ENCODE results near the gene LHPP.

Gene LHPP

DNA sequence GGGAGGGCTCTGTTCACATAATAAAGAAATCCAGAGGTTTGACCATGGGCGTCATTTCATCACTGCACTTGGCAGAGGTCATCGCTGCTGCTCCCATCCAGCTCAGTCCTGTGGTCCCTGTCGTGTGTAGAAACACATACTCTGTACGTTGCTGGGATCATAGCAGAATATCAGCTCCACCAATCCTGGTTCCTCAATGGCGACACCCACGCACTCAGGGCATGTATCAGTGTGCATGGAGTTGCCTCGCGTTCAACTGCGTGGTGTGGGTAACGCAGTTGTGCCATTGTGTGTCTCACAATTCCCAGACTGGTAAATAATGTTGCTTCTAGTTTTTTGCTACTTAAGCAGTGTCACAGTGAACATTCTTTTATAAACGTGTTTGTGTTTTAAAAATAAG lies 111.1 kb downstream of the LHPP start:
- Histone ChIP-seq H3K36me3 (ENCODE audit: control insufficient read depth in 2 of 2, insufficient read depth in 1 of 2, low read length in 2 of 2) (no peaks in the 10 kb centered on the region), H3K4me1 (ENCODE audit: control insufficient read depth, insufficient read depth, low read length) (no peaks in the 10 kb centered on the region)
- CTCF ChIA-PET: interaction anchor here (0.6 kb wide), 1 partner anchor 183 kb away, joined by 4 read pairs; no protein-coding TSS in a partner anchor

GRCh38 chr10:124573726-124574455 lies 112.3 kb downstream of the LHPP start:
- CTCF ChIA-PET: interaction anchor here (0.6 kb wide), 1 partner anchor 544 kb away, joined by 3 read pairs; no protein-coding TSS in a partner anchor
- Histone ChIP-seq H3K9me3 (ENCODE audit: control insufficient read depth, insufficient read depth, low read depth, low read length) (no peaks in the 10 kb centered on the region), H3K4me1 (ENCODE audit: control insufficient read depth, insufficient read depth, low read length) (no peaks in the 10 kb centered on the region), H3K4me3 (ENCODE audit: low read depth, low read length) (no peak overlapping the region), H3K27ac (ENCODE audit: extremely low read depth, low read depth, low read length) (no peak overlapping the region), H3K36me3 (ENCODE audit: control insufficient read depth in 2 of 2, insufficient read depth in 1 of 2, low read length in 2 of 2) (no peaks in the 10 kb centered on the region)
- POLR2A ChIA-PET: no interaction called here
- TF ChIP-seq, protein P1, sequence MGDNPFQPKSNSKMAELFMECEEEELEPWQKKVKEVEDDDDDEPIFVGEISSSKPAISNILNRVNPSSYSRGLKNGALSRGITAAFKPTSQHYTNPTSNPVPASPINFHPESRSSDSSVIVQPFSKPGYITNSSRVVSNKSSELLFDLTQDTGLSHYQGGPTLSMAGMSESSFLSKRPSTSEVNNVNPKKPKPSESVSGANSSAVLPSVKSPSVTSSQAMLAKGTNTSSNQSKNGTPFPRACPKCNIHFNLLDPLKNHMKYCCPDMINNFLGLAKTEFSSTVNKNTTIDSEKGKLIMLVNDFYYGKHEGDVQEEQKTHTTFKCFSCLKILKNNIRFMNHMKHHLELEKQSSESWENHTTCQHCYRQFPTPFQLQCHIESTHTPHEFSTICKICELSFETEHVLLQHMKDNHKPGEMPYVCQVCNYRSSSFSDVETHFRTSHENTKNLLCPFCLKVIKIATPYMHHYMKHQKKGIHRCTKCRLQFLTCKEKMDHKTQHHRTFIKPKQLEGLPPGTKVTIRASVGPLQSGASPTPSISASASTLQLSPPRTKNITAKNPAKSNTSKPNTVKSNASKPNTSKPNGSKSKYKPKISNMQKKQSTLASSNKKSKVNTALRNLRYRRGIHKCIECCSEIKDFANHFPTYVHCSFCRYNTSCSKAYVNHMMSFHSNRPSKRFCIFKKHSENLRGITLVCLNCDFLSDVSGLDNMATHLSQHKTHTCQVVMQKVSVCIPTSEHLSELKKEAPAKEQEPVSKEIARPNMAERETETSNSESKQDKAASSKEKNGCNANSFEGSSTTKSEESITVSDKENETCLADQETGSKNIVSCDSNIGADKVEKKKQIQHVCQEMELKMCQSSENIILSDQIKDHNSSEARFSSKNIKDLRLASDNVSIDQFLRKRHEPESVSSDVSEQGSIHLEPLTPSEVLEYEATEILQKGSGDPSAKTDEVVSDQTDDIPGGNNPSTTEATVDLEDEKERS (tag by site-specific recombination; IDR thresholded peaks at IDR 0.05): no peak
- TF ChIP-seq ZNF600 (tag by site-specific recombination; IDR thresholded peaks at IDR 0.05) (no peak), ZNF292 (tag by site-specific recombination; IDR thresholded peaks at IDR 0.05; ENCODE audit: borderline replicate concordance, low read depth) (no peak), ZNF660 (tag by site-specific recombination; IDR thresholded peaks at IDR 0.05) (no peak)
- TF ChIP-seq, protein P2, sequence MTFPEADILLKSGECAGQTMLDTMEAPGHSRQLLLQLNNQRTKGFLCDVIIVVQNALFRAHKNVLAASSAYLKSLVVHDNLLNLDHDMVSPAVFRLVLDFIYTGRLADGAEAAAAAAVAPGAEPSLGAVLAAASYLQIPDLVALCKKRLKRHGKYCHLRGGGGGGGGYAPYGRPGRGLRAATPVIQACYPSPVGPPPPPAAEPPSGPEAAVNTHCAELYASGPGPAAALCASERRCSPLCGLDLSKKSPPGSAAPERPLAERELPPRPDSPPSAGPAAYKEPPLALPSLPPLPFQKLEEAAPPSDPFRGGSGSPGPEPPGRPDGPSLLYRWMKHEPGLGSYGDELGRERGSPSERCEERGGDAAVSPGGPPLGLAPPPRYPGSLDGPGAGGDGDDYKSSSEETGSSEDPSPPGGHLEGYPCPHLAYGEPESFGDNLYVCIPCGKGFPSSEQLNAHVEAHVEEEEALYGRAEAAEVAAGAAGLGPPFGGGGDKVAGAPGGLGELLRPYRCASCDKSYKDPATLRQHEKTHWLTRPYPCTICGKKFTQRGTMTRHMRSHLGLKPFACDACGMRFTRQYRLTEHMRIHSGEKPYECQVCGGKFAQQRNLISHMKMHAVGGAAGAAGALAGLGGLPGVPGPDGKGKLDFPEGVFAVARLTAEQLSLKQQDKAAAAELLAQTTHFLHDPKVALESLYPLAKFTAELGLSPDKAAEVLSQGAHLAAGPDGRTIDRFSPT (tag by site-specific recombination; IDR thresholded peaks at IDR 0.05): no peak

More for the DNA sequence above, 111.1 kb downstream of the LHPP start:
- Histone ChIP-seq H3K27ac (ENCODE audit: extremely low read depth, low read depth, low read length) (no peak overlapping the region), H3K4me3 (ENCODE audit: low read depth, low read length) (no peak overlapping the region), H3K9me3 (ENCODE audit: control insufficient read depth, insufficient read depth, low read depth, low read length) (no peaks in the 10 kb centered on the region)
- POLR2A ChIA-PET: no interaction called here
- TF ChIP-seq ZNF621 (tag by site-specific recombination; IDR thresholded peaks at IDR 0.05) (no peak), PATZ1 (tag by site-specific recombination; IDR thresholded peaks at IDR 0.05) (no peak), ZNF354C (tag by site-specific recombination; IDR thresholded peaks at IDR 0.05; ENCODE audit: borderline replicate concordance, low read depth) (no peak), OSR2 (tag by site-specific recombination; IDR thresholded peaks at IDR 0.05) (no peak), HOXD13 (CRISPR knock-in tag; IDR thresholded peaks at IDR 0.05; ENCODE audit: borderline replicate concordance) (no peak), ZNF707 (tag by site-specific recombination; IDR thresholded peaks at IDR 0.05) (no peak)

GRCh38 chr10:124574456-124575070 lies 112.9 kb downstream of the LHPP start:
- CTCF ChIA-PET: no interaction called here
- 0 out of 2 replicates have a peak, but pooled peaks have one; percentile 12 for TF ChIP-seq ZIC2 (tag by site-specific recombination; IDR thresholded peaks at IDR 0.05)
- TF ChIP-seq ZNF654 (tag by site-specific recombination; IDR thresholded peaks at IDR 0.05; ENCODE audit: low read depth): no peak
- no peak for TF ChIP-seq ZNF214 (tag by site-specific recombination; IDR thresholded peaks at IDR 0.05; ENCODE audit: borderline replicate concordance)
- Histone ChIP-seq H3K4me1 (ENCODE audit: control insufficient read depth, insufficient read depth, low read length) (no peaks in the 10 kb centered on the region), H3K4me3 (ENCODE audit: low read depth, low read length) (no peak overlapping the region), H3K9me3 (ENCODE audit: control insufficient read depth, insufficient read depth, low read depth, low read length) (no peaks in the 10 kb centered on the region), H3K36me3 (ENCODE audit: control insufficient read depth in 2 of 2, insufficient read depth in 1 of 2, low read length in 2 of 2) (no peaks in the 10 kb centered on the region), H3K27ac (ENCODE audit: extremely low read depth, low read depth, low read length) (no peak overlapping the region)
- POLR2A ChIA-PET: no interaction called here
